ENCODE data around the gene GCNT4.

Gene GCNT4

DNA sequence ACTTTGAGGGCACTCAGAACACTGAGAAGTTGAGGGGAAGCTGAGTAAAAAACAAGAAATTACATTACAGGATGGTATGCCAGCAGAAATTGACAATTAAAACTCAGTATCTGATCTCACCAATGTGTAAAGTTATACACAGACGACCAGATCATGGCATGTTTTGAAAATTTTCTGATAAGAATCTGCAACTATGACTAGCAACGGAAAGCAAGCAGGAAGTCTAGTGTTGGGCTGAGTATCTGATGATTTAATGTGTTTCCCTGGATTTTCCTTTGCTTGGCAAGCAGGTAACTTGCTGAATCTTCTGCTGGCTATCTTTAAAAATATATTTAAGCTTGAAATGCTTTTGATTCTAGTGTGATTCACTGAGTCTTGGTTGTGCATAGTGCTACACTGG, 5.2 kb upstream of the GCNT4 start:
- H3K27ac Mint-ChIP-seq, result peak overlapping the region; percentile 81
- H3K4me1 Mint-ChIP-seq (ENCODE audit: low read depth), result peaks cover 88% of the 10 kb centered on the region
- H3K4me3 Mint-ChIP-seq, result peak overlapping the region; percentile 48
- no peaks in the 10 kb centered on the region for H3K36me3 Mint-ChIP-seq
- H3K9me3 Mint-ChIP-seq (ENCODE audit: low read depth), result no peaks in the 10 kb centered on the region
- H3K27me3 Mint-ChIP-seq, result no peaks in the 10 kb centered on the region

DNA sequence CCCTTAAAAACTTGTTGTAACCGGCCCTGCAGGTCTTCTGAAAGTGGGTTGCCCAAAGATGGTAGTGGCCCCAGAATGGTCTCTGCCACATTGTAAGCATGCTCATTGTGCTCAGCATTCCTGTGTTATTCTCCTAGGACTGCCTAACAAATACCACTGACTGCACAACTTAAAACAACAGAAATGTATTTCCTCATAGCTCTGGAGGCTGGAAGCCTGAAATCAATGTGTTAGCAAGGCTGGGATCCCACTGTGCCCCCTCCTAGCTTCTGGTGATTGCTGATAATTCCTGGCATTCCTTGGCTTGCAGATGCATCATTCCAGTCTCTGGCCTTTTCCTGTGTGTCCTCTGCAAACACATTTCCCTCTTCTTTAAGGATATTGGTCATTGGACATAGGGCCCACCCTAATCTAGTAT, 3.4 kb upstream of the GCNT4 start:
- Mint-ChIP-seq H3K4me3 (peak overlapping the region; percentile 28), H3K27ac (peak overlapping the region; percentile 81), H3K4me1 (ENCODE audit: low read depth) (peaks cover 86% of the 10 kb centered on the region), H3K9me3 (ENCODE audit: low read depth) (no peaks in the 10 kb centered on the region), H3K27me3 (no peaks in the 10 kb centered on the region), H3K36me3 (no peaks in the 10 kb centered on the region)

DNA sequence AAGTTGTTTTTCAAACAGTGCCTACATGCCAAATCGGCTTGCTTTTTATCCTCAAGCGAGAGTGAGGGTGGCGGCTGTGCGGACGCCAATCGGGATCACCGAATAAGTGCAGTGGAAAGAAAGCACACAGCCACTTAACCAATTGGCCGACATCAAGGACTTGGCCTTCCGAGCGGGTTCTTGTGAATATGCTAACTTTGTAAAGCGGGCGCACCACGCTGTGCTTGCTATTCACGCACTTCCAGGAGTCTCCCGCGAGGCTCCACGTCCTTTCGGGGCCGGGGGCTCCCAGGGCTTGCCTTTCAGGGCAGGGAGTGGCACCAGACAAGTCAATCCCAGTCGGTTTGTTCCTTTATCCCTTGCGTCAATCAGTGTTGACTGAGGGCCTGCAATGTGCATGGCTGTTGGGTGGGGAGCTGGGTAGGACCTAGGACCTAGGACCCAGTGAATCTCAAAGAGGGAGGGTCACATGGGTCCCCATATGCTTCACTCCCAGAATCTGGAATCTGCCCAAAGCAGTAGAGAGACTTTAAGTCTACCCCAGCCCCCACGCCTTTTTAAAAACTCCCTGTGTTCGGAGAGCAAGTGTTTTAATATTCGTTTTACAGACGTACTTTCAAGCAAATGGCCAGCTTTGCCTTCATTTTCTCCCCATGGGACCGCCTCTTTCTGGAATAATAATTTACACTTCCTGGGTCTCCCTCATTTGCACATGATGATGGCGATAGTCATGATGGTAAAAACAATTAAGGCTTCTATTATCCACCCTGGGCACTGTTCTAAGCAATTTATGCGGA, 2.0 kb upstream of the GCNT4 start:
- Mint-ChIP-seq H3K36me3 (no peaks in the 10 kb centered on the region), H3K27ac (peak overlapping the region; percentile 91), H3K4me3 (peak overlapping the region; percentile 91), H3K4me1 (ENCODE audit: low read depth) (peaks cover 86% of the 10 kb centered on the region), H3K27me3 (no peaks in the 10 kb centered on the region), H3K9me3 (ENCODE audit: low read depth) (no peaks in the 10 kb centered on the region)

DNA sequence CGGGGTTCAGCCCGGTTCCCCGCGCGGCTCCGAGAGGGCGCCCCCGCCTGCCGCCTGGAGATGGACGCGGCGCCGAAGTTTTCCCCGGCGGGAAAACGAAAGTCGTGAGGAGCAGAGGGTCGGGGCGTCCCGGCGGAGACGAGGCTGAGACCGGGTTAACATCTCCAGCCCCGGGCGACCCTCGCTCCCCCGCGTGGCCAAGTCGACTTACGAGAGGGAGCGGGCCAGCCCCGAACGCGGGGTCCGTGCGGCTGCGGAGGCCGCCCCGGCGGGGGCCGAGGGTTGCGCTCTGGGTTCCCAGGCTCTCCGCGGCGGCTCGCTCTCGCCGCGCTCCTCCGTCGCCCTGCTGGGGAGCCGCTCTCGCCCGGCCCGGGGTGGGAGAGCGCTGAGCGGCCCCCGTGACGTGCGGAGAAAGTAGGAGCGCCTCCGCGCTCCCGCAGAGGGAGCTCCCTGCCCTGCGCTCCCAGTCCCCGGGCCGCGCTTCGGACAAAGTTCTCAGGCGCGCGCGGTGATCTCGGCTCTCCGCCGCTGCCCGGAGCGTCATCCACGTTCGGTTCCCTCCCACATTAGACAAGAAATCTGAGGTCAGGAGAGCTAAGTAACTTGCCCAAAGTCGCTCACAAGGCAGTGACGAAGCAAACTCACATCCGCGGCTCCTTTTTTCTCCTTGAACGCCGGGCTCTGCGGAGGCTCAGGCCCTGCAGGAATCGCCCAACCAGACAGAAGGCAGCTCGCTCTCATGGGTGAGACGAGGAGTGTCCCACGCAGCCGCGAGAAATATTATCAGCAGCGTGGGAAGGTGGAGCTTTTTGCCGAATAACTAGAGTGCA, 1.2 kb upstream of the GCNT4 start:
- peak overlapping the region; percentile 91 for H3K27ac Mint-ChIP-seq
- H3K27me3 Mint-ChIP-seq, result no peaks in the 10 kb centered on the region

DNA sequence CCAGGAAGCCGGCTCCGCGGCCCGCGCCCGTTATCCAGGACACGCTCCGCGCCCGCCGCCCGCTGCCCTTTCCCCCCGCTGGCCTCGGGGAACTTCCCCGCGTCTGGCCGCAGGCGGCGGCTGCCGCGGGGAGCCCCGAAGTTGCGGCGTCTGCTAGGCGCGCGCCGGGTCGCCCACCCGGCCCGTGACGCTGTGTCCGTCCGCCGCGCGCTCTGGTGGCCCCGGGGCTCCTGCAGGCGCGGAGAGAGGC, 621 bp upstream of the GCNT4 start:
- Mint-ChIP-seq H3K27me3 (no peaks in the 10 kb centered on the region), H3K4me3 (peak overlapping the region; percentile 10), H3K4me1 (ENCODE audit: low read depth) (peaks cover 86% of the 10 kb centered on the region), H3K27ac (no peak overlapping the region), H3K9me3 (ENCODE audit: low read depth) (no peaks in the 10 kb centered on the region), H3K36me3 (no peaks in the 10 kb centered on the region)

More for the DNA sequence above, 1.2 kb upstream of the GCNT4 start:
- Mint-ChIP-seq H3K9me3 (ENCODE audit: low read depth) (no peaks in the 10 kb centered on the region), H3K36me3 (no peaks in the 10 kb centered on the region), H3K4me3 (peak overlapping the region; percentile 91), H3K4me1 (ENCODE audit: low read depth) (peaks cover 86% of the 10 kb centered on the region)

DNA sequence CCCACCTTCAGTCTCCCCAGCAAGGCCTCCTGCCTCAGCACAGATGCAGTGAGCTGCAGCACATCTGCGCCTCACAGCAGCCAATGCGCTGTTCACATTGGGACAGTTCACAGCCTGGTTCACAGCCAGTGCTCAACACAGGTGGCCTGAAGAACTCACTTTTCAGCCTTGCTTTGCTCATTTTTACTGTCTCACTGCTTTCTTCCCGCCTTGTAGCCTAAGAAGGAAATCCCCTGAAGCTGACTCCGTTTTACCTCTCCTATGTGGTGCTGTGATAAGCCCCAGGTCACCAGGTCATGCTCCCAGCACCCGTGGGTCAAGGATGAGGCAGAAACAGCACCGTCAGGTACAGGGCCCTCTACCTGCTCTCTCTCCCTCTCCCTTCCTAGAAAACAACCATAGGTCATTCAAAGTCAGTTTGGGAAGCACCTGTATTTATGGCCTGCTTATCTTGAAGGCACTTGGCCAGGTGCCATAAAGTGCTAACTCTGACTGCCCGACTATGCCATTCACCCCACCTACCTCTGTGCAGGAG, 1.1 kb downstream of the GCNT4 start:
- peak overlapping the region; percentile 89 for H3K4me3 Mint-ChIP-seq
- H3K9me3 Mint-ChIP-seq (ENCODE audit: low read depth), result no peaks in the 10 kb centered on the region
- peak overlapping the region; percentile 95 for H3K27ac Mint-ChIP-seq
- no peaks in the 10 kb centered on the region for H3K27me3 Mint-ChIP-seq
- H3K4me1 Mint-ChIP-seq (ENCODE audit: low read depth), result peaks cover 85% of the 10 kb centered on the region
- H3K36me3 Mint-ChIP-seq, result no peaks in the 10 kb centered on the region

DNA sequence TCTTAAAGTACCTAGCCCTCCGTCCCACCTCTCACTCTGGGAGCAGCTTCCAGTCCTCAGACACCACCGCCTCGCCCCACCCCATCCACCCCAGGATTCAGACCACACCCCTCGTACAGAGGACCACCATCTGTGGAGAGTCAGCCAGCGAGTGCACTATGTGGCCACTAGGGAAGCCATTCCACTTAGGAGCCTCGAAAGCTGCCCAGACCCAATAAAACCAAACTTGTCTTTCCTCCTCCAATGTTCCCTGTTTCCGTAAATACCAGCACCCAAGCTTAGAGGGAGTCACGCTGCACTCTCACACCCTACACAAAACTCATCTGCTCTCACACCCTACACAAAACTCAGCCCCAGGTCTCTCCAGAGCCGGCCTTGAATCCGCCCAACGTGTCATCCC, 1.9 kb downstream of the GCNT4 start:
- H3K36me3 Mint-ChIP-seq, result peaks cover 7% of the 10 kb centered on the region
- peaks cover 85% of the 10 kb centered on the region for H3K4me1 Mint-ChIP-seq (ENCODE audit: low read depth)
- no peaks in the 10 kb centered on the region for H3K27me3 Mint-ChIP-seq
- peak overlapping the region; percentile 95 for H3K27ac Mint-ChIP-seq
- peak overlapping the region; percentile 89 for H3K4me3 Mint-ChIP-seq
- no peaks in the 10 kb centered on the region for H3K9me3 Mint-ChIP-seq (ENCODE audit: low read depth)

DNA sequence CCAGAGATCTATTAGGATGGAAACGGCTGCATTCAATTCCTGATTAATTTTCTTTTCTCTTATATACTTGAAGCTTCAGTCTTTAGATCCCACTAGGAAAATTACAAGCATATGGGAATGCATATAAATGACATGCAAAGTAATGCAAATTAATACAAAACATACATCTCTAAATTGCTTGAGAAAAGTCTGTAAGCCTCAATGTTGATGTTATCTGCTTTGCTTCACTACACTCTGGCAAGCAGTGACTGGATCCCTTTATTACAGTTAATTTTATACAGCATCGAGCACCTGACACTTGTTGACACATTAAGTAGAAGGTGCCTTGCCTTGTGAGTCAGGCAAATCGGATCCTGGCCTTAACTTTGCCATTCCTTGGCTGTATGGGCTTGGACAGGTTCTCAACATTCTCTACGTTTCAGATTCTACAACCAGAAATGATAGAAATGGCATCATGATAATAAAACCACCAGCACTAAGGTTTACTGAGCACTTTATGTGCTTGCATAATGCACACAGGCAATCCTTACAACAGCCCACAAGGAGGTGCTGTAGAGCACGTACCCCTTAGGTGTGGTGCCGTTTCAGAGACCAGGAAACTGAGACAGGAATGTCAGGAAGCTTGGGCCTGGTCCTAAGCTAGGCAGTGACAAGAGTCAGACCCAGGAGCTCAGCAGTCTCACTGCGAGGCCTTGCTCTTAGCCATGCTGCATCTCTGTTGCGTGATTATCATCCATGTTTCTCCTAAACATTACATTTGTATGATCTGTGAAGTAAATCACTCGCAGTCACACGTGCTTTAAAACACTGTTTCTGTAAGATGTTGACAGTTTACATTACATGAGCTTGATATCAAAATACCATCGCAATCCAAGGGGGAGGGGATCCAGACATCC, 2.7 kb downstream of the GCNT4 start:
- Mint-ChIP-seq H3K4me1 (ENCODE audit: low read depth) (peaks cover 87% of the 10 kb centered on the region), H3K27me3 (no peaks in the 10 kb centered on the region), H3K9me3 (ENCODE audit: low read depth) (no peaks in the 10 kb centered on the region), H3K4me3 (peak overlapping the region; percentile 89), H3K27ac (peak overlapping the region; percentile 95), H3K36me3 (peaks cover 11% of the 10 kb centered on the region)

DNA sequence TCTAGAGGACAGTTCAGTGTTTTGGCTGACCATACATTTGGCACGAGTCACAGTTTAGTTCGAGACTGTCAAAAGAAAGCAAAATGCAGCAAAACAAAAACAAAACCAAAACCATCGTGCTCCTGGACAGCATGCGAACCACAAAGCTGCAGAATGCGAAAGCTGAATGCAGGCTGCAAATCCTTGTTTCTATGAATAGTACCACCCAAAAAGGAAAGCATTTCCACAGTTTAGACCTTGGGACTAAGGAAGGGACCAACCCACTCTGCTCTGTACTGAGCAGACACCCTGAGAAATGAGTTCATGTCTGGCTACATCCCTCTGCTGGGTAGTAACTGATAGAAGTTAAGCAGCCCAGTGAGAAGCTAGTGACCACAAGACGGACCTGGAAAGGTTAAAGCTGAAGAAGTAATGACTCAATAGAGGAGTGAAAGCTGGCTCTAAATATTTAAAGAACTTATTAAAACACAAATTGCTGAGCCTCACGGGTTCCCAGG, 3.9 kb downstream of the GCNT4 start:
- Mint-ChIP-seq H3K4me1 (ENCODE audit: low read depth) (peaks cover 87% of the 10 kb centered on the region), H3K9me3 (ENCODE audit: low read depth) (no peaks in the 10 kb centered on the region), H3K27me3 (no peaks in the 10 kb centered on the region), H3K27ac (no peak overlapping the region), H3K4me3 (peak overlapping the region; percentile 69), H3K36me3 (peaks cover 19% of the 10 kb centered on the region)

DNA sequence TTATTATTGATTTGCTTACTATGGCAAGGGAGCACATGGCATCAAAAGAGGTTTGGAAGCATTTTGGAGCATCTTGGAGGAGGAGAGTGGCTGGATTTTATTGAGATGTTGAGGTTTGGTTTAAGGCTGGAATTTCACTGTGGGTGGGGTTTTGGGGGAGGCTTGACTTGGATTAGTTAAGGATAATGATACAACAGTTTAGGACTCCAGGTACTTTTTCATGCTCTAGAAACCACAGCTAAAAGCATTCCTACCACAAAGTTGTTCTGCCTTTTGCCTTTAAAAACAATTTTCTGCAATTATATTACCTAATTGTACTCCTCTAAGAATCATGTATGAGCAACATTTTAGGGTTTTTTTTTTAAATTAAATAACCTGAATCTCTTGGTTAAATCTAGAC, 5.0 kb downstream of the GCNT4 start:
- no peak overlapping the region for H3K4me3 Mint-ChIP-seq
- H3K4me1 Mint-ChIP-seq (ENCODE audit: low read depth), result peaks cover 96% of the 10 kb centered on the region
- H3K27ac Mint-ChIP-seq, result peak overlapping the region; percentile 72
- H3K36me3 Mint-ChIP-seq, result peaks cover 27% of the 10 kb centered on the region
- no peaks in the 10 kb centered on the region for H3K9me3 Mint-ChIP-seq (ENCODE audit: low read depth)
- no peaks in the 10 kb centered on the region for H3K27me3 Mint-ChIP-seq

DNA sequence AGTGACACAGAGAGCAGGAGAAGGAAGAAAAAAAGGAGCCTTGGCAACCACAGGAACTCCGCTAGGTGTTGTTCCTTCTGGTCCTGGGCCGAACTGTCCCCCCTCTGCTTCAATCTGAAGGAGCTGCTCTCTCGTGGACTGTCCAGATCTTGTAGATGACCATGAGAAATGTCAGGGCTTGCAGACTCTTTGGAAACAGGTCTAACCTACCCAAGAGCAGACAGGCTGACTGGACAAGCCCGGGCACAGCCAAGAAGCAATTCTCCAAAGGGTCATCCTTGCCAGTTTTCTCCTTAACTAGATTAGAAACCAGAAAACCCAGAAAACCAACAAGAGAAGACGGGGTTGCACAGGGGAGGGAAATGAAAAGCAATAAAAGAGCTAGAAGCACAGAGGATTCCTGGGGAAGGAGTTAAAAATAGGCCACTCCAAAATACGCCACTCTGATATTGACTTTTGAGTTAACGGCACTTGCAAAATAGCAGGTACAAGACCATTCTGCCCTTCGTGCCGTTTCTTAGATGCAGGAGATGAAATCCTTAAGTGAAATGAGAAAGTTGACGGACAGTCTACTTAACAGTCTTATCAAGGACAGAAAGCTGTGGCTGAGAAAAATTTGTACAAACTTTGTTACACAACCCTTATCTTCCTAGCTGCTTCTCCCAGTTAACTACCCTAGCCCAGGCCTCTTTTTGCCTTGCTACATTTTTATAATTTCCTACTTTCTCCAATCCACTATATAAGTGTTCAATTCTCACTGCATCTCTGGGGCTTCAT, 5.8 kb downstream of the GCNT4 start:
- H3K4me1 Mint-ChIP-seq (ENCODE audit: low read depth), result peaks cover 93% of the 10 kb centered on the region
- H3K27me3 Mint-ChIP-seq, result no peaks in the 10 kb centered on the region
- H3K9me3 Mint-ChIP-seq (ENCODE audit: low read depth), result no peaks in the 10 kb centered on the region
- peaks cover 28% of the 10 kb centered on the region for H3K36me3 Mint-ChIP-seq
- no peak overlapping the region for H3K4me3 Mint-ChIP-seq
- H3K27ac Mint-ChIP-seq, result peak overlapping the region; percentile 2

DNA sequence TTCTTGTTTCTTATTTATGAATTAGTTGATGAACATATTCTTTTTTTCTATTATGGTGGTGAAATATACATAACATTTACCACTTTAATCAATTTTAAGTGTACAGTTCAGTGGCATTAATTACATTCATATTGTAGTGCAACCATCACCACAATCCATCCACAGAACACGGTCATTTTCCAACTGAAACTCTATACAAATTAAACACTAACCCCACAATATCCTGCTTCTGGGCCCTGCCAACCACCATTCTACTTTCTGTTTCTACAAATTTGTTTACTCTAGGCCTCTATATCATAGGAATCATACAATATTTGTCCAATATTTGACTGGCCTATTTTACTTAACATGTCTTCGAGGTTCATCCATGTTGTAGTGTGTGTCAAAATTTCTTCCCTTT, 7.3 kb downstream of the GCNT4 start:
- Mint-ChIP-seq H3K27me3 (no peaks in the 10 kb centered on the region), H3K9me3 (ENCODE audit: low read depth) (no peaks in the 10 kb centered on the region), H3K36me3 (peaks cover 33% of the 10 kb centered on the region), H3K27ac (peak overlapping the region; percentile 28), H3K4me1 (ENCODE audit: low read depth) (peaks cover 87% of the 10 kb centered on the region), H3K4me3 (peak overlapping the region; percentile 42)

DNA sequence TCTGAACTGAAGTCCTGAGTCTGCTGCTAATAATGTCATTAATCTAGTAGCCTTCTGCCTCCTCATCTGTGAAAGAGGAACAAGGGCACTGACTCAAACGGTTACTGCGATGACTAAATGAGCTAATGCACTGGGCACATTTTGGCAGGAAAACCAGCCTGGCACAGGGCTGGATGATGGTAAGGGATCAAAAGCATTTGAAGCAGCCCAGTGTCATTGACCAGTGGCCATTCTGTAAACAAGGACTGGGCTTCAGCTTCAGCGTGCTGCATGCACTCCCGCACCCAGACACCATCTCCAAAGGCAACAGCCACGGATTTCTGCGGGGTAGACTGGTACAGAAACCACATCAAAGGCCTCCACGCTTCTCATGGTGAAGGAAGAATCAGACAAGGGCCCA, 8.0 kb downstream of the GCNT4 start:
- Mint-ChIP-seq H3K27me3 (no peaks in the 10 kb centered on the region), H3K4me3 (peak overlapping the region; percentile 43), H3K36me3 (peaks cover 39% of the 10 kb centered on the region), H3K4me1 (ENCODE audit: low read depth) (peaks cover 87% of the 10 kb centered on the region), H3K27ac (no peak overlapping the region), H3K9me3 (ENCODE audit: low read depth) (no peaks in the 10 kb centered on the region)

Measured in activated naive CD8-positive, alpha-beta T cell (primary cell).